ENCODE measurements around the gene LIPT2. TPM values are rescaled to one million over a fixed set of nuclear protein-coding genes. Genes with fewer than 3 reads are reported as not detected.

LIPT2 gene
- total RNA-seq, 1 experiment from 2014 or later, result 8.6 TPM

- no peaks in the 10 kb centered on the region for H3K27me3 ChIP-seq (replicated peaks; ENCODE audit: insufficient read depth, low read depth, low read length, poor library complexity)
- BruUV-seq (replicated peaks), result no TSS peak
- CTCF ChIA-PET, result no interaction called here
- no peak for DNase-seq (ENCODE audit: low spot score)
- no peaks in the 10 kb centered on the region for H3K9me3 ChIP-seq (ENCODE audit: low read depth, low read length, poor library complexity, severe bottlenecking)
- intact Hi-C loops (cut with micrococcal nuclease; ENCODE audit: unreplicated experiment), result no loop called here
- H3K4me3 ChIP-seq (ENCODE audit: low read depth, low read length, poor library complexity, severe bottlenecking), result no peak overlapping the region
- no peaks in the 10 kb centered on the region for H3K36me3 ChIP-seq (ENCODE audit: insufficient read depth, low read length, poor library complexity, severe bottlenecking)
- no peak overlapping the region for H3K27ac ChIP-seq (ENCODE audit: low read depth, low read length, poor library complexity, severe bottlenecking)
- POLR2A ChIA-PET (ENCODE audit: low non-redundant PET), result no interaction called here
- no peaks in the 10 kb centered on the region for H3K4me1 ChIP-seq (ENCODE audit: insufficient read depth, low read length, poor library complexity, severe bottlenecking)
- no peak for TF ChIP-seq EZH2 (IDR thresholded peaks at IDR 0.05; ENCODE audit: borderline replicate concordance, low read depth, low read length, poor library complexity, severe bottlenecking)
- TF ChIP-seq CTCF (conservative IDR thresholded peaks at IDR 0.05; ENCODE audit: low read depth, low read length), result no peak
Observed at GRCh38 chr11:74478877-74479731, 14.4 kb downstream of the LIPT2 start.

GRCh38 chr11:74476536-74476935, 17.0 kb downstream of the LIPT2 start:
- BruUV-seq (replicated peaks), result no TSS peak
- H3K27me3 ChIP-seq (replicated peaks; ENCODE audit: insufficient read depth, low read depth, low read length, poor library complexity), result no peaks in the 10 kb centered on the region
- H3K27ac ChIP-seq (ENCODE audit: low read depth, low read length, poor library complexity, severe bottlenecking), result no peak overlapping the region
- peaks cover 10% of the 10 kb centered on the region for H3K4me1 ChIP-seq (ENCODE audit: insufficient read depth, low read length, poor library complexity, severe bottlenecking)
- H3K9me3 ChIP-seq (ENCODE audit: low read depth, low read length, poor library complexity, severe bottlenecking), result no peaks in the 10 kb centered on the region
- H3K4me3 ChIP-seq (ENCODE audit: low read depth, low read length, poor library complexity, severe bottlenecking), result no peak overlapping the region
- CTCF ChIA-PET, result no interaction called here
- POLR2A ChIA-PET (ENCODE audit: low non-redundant PET), result no interaction called here
- intact Hi-C loops (cut with micrococcal nuclease; ENCODE audit: unreplicated experiment), result no loop called here
- H3K36me3 ChIP-seq (ENCODE audit: insufficient read depth, low read length, poor library complexity, severe bottlenecking), result no peaks in the 10 kb centered on the region
- TF ChIP-seq CTCF (conservative IDR thresholded peaks at IDR 0.05; ENCODE audit: low read depth, low read length) (no peak), EZH2 (IDR thresholded peaks at IDR 0.05; ENCODE audit: borderline replicate concordance, low read depth, low read length, poor library complexity, severe bottlenecking) (no peak)
- no peak for DNase-seq (ENCODE audit: low spot score)

- intact Hi-C loops (cut with micrococcal nuclease; ENCODE audit: unreplicated experiment), result no loop called here
- no peak for DNase-seq (ENCODE audit: low spot score)
- CTCF ChIA-PET, result no interaction called here
Observed at GRCh38 chr11:74474316-74474715, 19.2 kb downstream of the LIPT2 start.

More at GRCh38 chr11:74474316-74474715, 19.2 kb downstream of the LIPT2 start:
- BruUV-seq (replicated peaks), result no TSS peak
- Histone ChIP-seq H3K4me1 (ENCODE audit: insufficient read depth, low read length, poor library complexity, severe bottlenecking) (peaks cover 22% of the 10 kb centered on the region), H3K36me3 (ENCODE audit: insufficient read depth, low read length, poor library complexity, severe bottlenecking) (no peaks in the 10 kb centered on the region), H3K9me3 (ENCODE audit: low read depth, low read length, poor library complexity, severe bottlenecking) (no peaks in the 10 kb centered on the region), H3K4me3 (ENCODE audit: low read depth, low read length, poor library complexity, severe bottlenecking) (no peak overlapping the region), H3K27ac (ENCODE audit: low read depth, low read length, poor library complexity, severe bottlenecking) (no peak overlapping the region), H3K27me3 (replicated peaks; ENCODE audit: insufficient read depth, low read depth, low read length, poor library complexity) (no peaks in the 10 kb centered on the region)
- TF ChIP-seq EZH2 (IDR thresholded peaks at IDR 0.05; ENCODE audit: borderline replicate concordance, low read depth, low read length, poor library complexity, severe bottlenecking) (no peak), CTCF (conservative IDR thresholded peaks at IDR 0.05; ENCODE audit: low read depth, low read length) (no peak)
- POLR2A ChIA-PET (ENCODE audit: low non-redundant PET), result no interaction called here
